Inflammatory macrophage treated with lipopolysaccharide for 4 hours (primary cell): ENCODE data around the gene PRR35.

Experiments used
- DNase-seq: peaks from one replicate; pipeline ENCODE4 v3.0.0-alpha.2; 2020

The PRR35 gene

GRCh38 chr16:582218-582613 lies 22.0 kb downstream of the PRR35 start:
- DNase-seq, result no peak

GRCh38 chr16:582614-583331 lies 22.6 kb downstream of the PRR35 start:
- DNase-seq, result no peak

GRCh38 chr16:583470-583814 lies 23.2 kb downstream of the PRR35 start:
- DNase-seq, result no peak

- no peak for DNase-seq
These were observed 23.8 kb downstream of the PRR35 start for GRCh38 chr16:583815-584591.

- DNase-seq, result no peak
These were observed 25.2 kb downstream of the PRR35 start for GRCh38 chr16:585351-585750.

- DNase-seq, result no peak
These were observed 26.0 kb downstream of the PRR35 start for GRCh38 chr16:586047-586644.

- DNase-seq, result no peak
These were observed 26.7 kb downstream of the PRR35 start for GRCh38 chr16:586645-587590.

- peak; percentile 69 for DNase-seq
These were observed 28.4 kb downstream of the PRR35 start for GRCh38 chr16:588639-588888.

- DNase-seq, result peak; percentile 94
These were observed 28.9 kb downstream of the PRR35 start for GRCh38 chr16:588889-589657.

- DNase-seq, result peak; percentile 99
These were observed 29.5 kb downstream of the PRR35 start, which contains the start of gene RAB40C for GRCh38 chr16:589658-590187. RAB40C (plus strand) TSS chr16:590066; CDS start chr16:590292, 226 bp downstream.

GRCh38 chr16:590188-590814 lies 30.1 kb downstream of the PRR35 start:
- no peak for DNase-seq

- DNase-seq, result no peak
These were observed 30.6 kb downstream of the PRR35 start for GRCh38 chr16:590815-591200.

- DNase-seq, result no peak
These were observed 31.0 kb downstream of the PRR35 start for GRCh38 chr16:591231-591630.

GRCh38 chr16:591892-592517 lies 31.8 kb downstream of the PRR35 start:
- no peak for DNase-seq

- DNase-seq, result peak; percentile 70
These were observed 32.5 kb downstream of the PRR35 start for GRCh38 chr16:592518-593306.

- DNase-seq, result no peak
These were observed 33.2 kb downstream of the PRR35 start for GRCh38 chr16:593406-593805.

- no peak for DNase-seq
These were observed 33.6 kb downstream of the PRR35 start for GRCh38 chr16:593807-594206.

- DNase-seq, result no peak
These were observed 34.9 kb downstream of the PRR35 start for GRCh38 chr16:595094-595528.

- DNase-seq, result peak; percentile 31
These were observed 35.9 kb downstream of the PRR35 start for GRCh38 chr16:595942-596735.

GRCh38 chr16:596736-597060 lies 36.5 kb downstream of the PRR35 start:
- DNase-seq, result no peak
